Hepatic stellate cell (primary cell): ENCODE data around the gene ELF1.

Experiments
- DNase-seq: peaks from one replicate; pipeline ENCODE4 v3.0.0; 2011; ENCODE audit warnings: low spot score

Gene ELF1

GRCh38 chr13:41006306-41006705, 12.8 kb downstream of the ELF1 start:
- DNase-seq = no peak

DNA sequence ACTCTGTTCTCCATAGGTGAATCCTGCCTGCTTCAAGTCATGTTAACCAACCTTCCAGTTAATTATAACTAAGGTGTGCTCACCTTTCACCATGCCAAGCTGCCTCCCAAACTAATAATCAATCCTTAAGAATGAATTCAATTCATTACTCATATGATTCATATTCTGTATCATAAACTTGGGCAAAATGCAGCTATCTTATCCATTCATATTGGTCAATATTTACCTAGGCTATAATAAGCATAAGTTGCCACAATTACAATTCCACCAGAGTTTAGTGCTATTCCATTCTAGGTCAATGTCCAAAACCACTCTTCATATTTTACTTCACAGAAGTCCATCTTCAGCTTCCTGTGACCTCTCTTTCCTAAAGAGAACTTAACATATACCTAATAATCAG, 13.4 kb downstream of the ELF1 start:
- DNase-seq = no peak

- DNase-seq = no peak
These were observed 14.0 kb downstream of the ELF1 start for GRCh38 chr13:41004875-41005693.

DNA sequence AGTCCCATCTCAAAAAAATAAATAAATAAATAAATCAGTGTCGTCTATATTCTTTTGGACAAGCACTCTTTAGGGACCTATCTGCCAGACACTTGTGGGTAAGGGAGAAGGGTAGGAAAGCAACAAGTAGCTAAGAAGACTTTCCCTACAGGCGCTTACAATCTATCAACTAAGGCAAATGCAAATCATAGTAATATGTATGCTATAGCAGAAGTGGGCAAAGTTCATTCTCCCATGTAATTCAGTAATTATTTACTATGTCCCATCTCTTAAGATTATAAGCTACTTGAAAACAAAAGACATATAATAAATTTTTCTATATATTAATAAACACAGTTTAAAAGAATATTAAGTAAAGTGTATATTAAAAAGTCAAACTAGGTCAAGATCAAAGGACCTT, 16.5 kb downstream of the ELF1 start:
- DNase-seq = no peak

- DNase-seq = no peak
These were observed 17.4 kb downstream of the ELF1 start for GRCh38 chr13:41001695-41002094.

GRCh38 chr13:40999416-40999815, 19.7 kb downstream of the ELF1 start:
- DNase-seq = no peak

GRCh38 chr13:40996426-40997092, 22.6 kb downstream of the ELF1 start:
- DNase-seq = no peak

GRCh38 chr13:40995997-40996396, 23.1 kb downstream of the ELF1 start:
- DNase-seq = no peak

- DNase-seq = no peak
These were observed 24.4 kb downstream of the ELF1 start for GRCh38 chr13:40994581-40995230.

GRCh38 chr13:40993987-40994386, 25.1 kb downstream of the ELF1 start:
- DNase-seq = no peak

DNA sequence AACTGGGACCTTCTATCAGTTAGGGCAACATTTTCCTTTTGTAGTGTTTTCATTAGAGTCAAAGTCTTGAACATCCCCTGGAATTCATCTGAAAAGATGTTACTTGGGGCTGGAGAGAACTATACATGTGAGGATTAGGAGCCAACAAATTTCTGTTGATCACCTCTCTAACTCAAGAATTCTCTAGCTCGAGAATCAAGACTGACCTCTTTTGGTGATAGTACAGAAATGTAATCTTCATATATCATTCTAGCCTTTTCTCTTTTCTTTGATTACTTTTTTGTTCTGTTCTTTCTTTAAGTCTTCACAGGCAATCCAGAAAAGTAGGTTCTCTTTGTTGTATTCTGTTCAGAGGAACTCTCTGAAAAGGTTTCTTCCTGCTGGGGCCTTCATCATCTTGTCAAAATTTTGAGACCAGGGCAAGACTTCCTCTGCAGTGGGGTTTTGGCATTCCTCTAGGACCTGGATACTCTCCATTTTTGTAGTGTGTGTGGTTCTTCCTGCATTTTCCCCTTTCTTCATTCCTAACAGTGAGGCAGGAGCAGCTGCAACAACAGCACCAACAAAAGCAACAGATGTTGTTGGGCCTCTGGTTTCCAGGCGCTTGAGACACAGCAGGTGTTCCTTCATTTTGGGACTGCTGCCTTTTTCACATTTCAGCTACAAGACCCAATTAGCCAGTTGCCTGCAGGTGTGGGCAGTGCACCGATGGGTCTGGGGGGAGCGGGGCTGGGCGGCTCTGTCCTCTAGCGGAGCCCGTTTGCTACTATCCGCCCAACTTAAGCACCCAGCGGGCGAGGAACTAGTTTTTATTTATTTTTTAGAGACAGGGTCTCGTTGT, 26.2 kb downstream of the ELF1 start:
- no peak for DNase-seq

DNA sequence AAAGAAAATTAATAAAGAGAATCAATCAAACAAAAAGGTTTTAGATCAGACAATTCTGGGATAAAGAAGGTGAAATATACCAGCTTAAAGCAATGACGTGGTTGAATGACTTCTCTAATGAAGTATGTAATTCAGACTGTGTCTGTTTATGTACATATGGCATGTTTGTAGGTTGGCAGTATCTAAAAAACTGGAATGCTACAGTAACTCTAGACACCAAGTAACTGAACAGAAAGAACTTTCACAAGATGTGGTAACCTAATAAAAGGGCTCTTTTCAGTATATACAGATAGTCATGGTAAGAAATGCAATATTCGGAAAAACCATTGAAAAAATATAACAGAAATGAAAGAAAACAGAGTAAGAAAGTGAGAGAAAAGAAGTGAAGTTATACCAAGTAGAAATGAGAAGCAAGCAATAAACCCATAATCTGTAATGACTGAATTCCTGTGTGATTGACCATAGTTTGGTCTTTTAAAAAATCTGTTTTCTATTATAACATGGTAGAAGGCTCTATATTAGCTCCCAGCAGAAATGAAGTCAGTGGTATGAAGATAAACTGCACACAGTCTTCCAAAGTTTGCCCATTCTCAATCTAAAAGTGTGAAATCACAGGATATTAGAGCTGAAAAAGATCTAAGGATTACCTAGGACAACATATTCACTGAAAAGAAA, 31.4 kb downstream of the ELF1 start:
- DNase-seq = no peak

DNA sequence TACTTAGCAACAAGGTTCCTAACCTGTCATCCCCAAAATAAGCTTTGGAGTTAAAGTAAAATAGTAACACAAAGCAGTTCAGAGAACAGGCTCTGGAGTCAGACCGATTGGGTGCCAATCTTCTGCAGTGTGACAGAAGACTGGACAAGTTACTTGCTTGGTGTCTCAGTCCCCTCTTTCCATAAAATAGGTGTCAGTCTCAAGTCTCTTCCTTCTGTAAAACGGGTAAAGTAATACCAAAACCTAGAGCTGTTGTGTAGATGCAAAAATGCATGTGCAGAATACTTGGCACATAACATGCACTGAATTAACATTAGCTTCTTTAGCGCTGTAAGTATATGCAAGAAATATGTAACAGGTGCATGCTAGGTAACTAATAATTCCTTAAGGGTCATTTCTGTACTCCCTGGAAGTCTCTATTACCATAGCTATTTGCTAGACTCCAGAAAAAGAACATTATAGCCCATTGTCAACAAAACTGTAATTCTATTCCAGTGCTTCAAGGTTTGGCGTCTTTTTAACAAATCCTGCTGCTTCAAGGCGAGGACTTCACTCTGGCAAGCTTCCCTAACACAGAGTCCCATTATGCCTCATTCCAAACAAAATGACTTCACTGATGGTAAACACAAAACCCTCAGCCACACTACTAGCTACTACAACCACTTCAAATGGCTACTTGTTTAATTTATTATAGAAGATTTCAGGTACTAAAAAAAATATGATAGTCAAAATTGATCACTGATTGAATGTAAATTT, 32.8 kb downstream of the ELF1 start:
- no peak for DNase-seq

DNA sequence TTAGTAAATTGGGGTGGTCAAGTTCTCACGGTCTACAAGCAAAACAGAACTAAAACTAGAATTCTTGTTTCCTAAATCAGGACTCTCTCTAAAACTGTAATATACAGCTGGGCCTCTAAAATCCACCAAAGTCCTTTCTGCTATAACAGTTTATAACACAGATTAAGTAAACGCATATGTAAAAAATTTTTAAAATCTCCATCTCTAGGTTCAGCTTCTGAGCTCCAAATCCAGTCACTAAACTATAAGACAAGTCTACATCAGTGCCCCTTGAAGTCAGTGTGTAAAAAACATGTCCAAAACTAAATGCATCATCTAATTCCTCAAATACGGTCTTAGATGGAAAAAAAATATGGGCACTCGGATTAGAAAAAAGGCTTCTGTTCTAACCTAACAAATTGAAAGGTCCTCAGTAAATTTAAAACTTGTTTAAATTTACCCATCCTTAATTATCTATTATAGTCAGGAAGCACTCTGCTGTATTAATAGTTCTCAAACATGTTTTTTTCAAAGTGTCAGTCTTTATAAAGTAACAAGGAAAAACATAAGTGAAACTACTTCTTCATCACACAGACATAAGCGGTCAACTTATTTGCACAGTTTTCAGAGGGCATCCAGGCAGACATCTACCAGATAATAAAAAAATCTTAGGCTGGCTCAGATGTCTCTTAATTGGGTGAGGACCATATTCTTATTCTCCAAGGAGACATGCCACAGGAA, 33.6 kb downstream of the ELF1 start:
- DNase-seq = no peak

DNA sequence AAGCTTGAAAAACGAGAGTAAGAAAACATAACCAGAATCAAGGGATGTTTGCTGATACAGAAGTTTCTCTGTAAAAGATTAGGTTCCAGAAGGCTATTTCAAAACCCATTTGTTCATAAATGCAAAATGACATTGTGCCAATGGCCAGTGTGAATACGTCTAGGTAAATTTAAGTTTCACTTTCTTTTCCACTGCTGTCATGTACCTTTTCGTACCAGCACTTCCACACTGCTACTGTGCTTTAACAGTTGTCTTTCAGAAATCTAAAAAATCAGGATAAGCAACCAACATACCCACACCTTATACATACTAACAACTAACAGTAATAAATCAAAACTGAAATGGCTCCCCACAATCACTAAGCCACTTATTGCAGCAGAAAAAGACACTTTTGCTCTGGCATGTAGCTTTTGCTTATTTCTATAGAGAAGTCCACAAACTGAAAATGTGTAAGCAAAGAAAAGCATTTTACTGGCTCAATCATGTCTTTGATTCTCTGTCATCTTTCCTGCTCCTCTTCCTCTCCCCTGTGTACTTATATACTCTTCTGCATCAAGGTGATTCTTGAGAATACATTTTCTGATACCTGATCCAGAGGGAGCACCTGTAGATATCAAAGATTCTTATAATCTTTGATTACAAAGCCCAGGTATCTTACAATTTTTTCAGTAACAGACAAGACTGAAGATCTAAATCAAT, 34.3 kb downstream of the ELF1 start:
- DNase-seq = no peak

GRCh38 chr13:40983725-40984667, 35.1 kb downstream of the ELF1 start:
- no peak for DNase-seq

DNA sequence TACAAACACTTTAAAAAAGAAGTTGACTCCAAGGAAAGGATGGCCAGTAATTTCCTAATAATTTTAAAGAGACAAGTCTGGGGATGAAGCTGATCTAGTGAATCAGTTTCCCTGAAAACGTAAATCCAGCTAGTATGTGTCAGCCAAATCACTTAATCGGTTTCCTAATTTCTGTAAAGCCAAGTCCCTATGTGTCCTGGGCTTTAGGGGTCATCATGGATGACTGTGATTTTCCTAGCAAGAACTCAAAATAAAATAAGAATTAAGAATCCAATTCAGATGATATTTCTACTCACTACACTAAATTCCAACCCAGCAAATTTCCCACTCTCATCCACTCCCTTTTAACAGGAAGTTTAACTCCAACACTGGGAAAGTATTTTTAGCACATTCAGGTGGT, 35.9 kb downstream of the ELF1 start:
- no peak for DNase-seq

DNA sequence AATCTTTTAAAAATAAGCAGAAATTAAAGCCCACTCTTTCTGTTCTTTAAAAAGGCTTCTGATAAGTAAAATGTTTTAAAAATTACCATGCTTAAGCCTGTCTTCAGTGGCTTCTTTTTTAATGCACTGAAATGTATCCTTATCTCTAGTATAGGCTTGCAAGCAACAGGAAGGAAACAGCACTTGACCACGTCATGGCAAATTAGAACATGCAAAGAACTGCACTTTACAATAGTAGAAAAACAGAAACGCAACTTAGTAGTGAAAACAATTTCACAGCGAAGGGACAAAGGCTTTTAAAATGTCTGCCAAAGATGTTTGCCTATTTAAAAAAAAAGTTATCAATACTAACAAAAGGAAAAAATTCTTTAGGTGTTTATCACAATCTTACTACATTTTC, 36.3 kb downstream of the ELF1 start:
- DNase-seq = peak; percentile 31

GRCh38 chr13:40981949-40982348, 37.2 kb downstream of the ELF1 start:
- DNase-seq = no peak
